Mucosa of stomach (tissue), 1 donor: ENCODE results near the gene EXOC6.
A peak's percentile ranks its signal among the peaks of the same experiment; 100 is the strongest.

Source experiments
- H3K27me3 ChIP-seq: one replicate; pipeline ENCODE4 v1.7.0; 2013; ENCODE audit warnings: mild to moderate bottlenecking, low read length; ENCODE audit not compliant: control insufficient read depth, insufficient read depth
- H3K36me3 ChIP-seq: one replicate; pipeline ENCODE4 v1.7.0; 2013; ENCODE audit warnings: low read length; ENCODE audit not compliant: control insufficient read depth, insufficient read depth
- H3K4me1 ChIP-seq: one replicate; pipeline ENCODE4 v1.7.0; 2013; ENCODE audit warnings: mild to moderate bottlenecking, low read length; ENCODE audit not compliant: control insufficient read depth, insufficient read depth
- H3K4me3 ChIP-seq: one replicate; pipeline ENCODE4 v1.7.0; 2013; ENCODE audit warnings: low read length
- H3K9ac ChIP-seq: one replicate; pipeline ENCODE4 v1.7.0; 2013; ENCODE audit warnings: mild to moderate bottlenecking, low read length, moderate library complexity
- H3K9me3 ChIP-seq: one replicate; pipeline ENCODE4 v1.7.0; 2013; ENCODE audit warnings: mild to moderate bottlenecking, low read length, moderate library complexity; ENCODE audit not compliant: control insufficient read depth
- donor health status: Pancreatic carcinoma.

EXOC6 gene

GRCh38 chr10:93066544-93066913, 218.2 kb downstream of the EXOC6 start:
- Histone ChIP-seq H3K9ac (no peak overlapping the region), H3K36me3 (no peaks in the 10 kb centered on the region), H3K27me3 (peaks cover 98% of the 10 kb centered on the region), H3K9me3 (no peaks in the 10 kb centered on the region), H3K4me3 (no peak overlapping the region), H3K4me1 (peaks cover 12% of the 10 kb centered on the region)

DNA sequence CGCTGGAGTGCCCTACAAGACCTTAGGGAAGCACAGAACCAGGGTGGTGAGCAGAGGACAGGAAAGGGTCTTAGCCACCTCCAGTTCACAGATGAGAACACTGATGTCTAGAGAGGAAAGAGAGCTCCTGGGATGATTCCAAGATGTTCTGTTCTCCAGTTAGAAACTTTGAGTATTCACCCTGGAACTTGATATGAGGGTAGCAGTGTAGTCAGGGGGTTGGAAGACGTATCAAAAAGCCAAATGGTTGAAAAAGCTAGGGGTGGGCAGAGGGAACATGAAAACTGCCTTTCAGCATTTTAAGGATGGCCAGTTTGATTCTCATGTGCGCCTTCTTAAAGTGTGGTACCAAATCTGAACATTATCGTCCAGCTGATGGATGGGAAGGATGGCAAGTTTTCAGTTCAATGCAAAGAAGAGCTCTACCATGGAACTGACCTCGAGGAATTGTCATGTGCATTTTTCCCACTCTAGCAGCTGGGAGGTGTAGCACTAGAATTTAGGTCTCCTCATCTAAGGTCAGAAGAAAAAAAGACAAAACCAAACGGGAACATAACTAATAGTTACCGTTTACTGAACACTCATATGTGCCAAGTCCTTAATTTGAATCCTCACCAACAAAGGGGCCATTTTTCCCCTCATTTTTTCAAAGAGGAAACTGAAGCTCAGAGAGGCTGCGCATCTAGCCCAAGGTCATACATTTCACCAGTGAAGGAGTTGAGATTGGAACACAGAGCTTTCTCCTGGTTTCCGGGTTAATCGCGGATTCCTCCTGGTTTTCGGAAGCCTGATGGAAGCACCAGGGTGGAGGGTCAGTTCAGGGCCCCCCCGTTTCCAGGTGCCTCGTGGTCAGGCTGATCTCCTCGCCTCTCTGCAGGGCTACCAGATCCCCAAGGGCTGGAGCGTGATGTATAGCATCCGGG, 219.4 kb downstream of the EXOC6 start:
- Histone ChIP-seq H3K9me3 (no peaks in the 10 kb centered on the region), H3K4me1 (peaks cover 11% of the 10 kb centered on the region), H3K9ac (no peak overlapping the region), H3K27me3 (peaks cover 98% of the 10 kb centered on the region), H3K36me3 (no peaks in the 10 kb centered on the region), H3K4me3 (no peak overlapping the region)

DNA sequence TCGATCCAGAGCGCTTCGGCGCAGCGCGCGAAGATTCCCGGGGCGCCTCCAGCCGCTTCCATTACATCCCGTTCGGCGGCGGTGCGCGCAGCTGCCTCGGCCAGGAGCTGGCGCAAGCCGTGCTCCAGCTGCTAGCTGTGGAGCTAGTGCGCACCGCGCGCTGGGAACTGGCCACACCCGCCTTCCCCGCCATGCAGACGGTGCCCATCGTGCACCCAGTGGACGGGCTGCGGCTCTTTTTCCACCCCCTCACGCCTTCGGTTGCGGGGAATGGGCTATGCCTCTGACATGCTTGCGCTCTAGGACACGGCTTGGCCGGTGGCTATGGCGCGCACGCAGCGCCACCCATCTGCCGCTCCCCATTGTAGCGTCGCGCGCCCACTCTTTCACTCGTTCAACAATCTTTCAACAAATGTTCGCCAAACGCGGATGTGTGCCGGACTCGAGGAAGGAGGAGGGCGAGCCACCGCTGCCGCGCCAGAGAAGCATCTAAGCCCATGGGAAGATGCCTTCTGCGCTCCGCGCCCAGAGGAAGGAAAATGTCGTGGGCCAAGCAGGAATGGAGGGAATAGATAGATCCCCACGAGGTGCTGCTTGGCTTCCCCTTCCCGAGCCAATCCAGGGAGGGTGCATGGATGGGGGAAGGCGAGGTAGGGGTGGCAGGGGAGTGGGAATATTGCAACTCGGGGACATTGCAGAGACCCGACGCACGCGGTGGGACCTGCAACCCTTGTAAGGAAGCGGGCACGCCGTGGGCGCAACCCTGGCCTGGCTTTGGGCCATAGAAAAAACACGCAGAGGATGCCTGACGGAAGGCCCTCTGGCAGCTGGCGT, 220.3 kb downstream of the EXOC6 start:
- Histone ChIP-seq H3K36me3 (no peaks in the 10 kb centered on the region), H3K4me3 (no peak overlapping the region), H3K9ac (no peak overlapping the region), H3K4me1 (peaks cover 19% of the 10 kb centered on the region), H3K27me3 (peaks cover 98% of the 10 kb centered on the region), H3K9me3 (no peaks in the 10 kb centered on the region)

GRCh38 chr10:93069245-93069561, 220.9 kb downstream of the EXOC6 start:
- no peak overlapping the region for H3K9ac ChIP-seq
- H3K27me3 ChIP-seq, result peaks cover 96% of the 10 kb centered on the region
- no peak overlapping the region for H3K4me3 ChIP-seq
- no peaks in the 10 kb centered on the region for H3K36me3 ChIP-seq
- no peaks in the 10 kb centered on the region for H3K9me3 ChIP-seq
- H3K4me1 ChIP-seq, result peaks cover 20% of the 10 kb centered on the region

DNA sequence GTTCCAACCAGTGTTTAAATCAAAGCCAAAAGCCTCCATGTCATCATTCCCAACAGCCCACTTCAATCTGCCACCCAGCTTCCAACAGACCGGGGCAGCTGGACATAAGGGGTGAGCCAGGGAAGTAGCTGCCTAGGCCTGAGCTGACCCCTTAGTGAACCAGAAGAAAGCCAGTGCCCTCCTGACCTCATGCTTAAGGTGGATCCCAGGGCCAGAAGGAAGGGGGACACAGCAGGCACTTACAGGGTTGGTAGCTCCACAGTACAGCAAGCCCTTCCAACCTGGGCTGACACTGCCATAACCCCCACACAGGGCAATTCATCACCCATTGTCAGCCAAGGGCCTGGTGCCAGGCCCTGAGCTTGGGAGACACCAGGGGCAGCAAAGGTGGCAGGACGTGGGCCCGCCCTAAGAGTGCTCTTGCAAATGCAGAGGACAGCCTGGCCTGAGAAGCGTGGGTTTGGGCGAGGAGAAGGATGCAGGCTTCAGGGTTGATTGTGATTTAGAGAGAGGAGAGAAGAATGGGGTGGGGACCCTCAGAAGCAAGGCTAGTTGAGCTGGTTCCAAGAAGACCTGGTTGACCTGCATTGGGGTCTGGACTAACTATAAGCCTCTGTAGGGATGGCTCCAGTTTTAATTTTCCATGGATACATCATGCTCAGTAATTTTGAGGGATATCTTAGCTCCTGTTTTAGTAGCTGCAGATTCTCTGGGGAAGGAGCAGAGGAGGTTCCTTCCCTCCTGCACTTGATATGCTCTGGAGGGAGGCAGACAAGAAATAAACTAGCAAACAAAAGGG, 222.3 kb downstream of the EXOC6 start:
- Histone ChIP-seq H3K4me1 (peaks cover 30% of the 10 kb centered on the region), H3K9ac (no peak overlapping the region), H3K27me3 (peaks cover 96% of the 10 kb centered on the region), H3K9me3 (no peaks in the 10 kb centered on the region), H3K4me3 (no peak overlapping the region), H3K36me3 (no peaks in the 10 kb centered on the region)

DNA sequence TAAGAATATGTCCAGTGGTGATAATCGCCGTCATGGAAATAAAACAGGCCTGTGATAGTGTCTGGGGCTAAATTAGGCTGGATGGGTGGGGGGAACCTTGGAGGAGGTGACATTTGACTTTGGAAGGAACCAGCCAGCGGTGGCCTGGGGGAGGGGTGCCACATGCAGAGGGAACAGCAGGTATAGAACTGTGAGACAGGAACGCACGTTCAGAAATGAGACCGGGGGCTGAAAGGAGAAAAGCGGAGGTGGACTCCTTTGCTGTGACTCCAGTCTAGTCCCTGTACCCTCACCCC, 222.8 kb downstream of the EXOC6 start:
- Histone ChIP-seq H3K9me3 (no peaks in the 10 kb centered on the region), H3K36me3 (no peaks in the 10 kb centered on the region), H3K27me3 (peaks cover 96% of the 10 kb centered on the region), H3K4me3 (no peak overlapping the region), H3K9ac (no peak overlapping the region), H3K4me1 (peaks cover 30% of the 10 kb centered on the region)

GRCh38 chr10:93071674-93072224, 223.4 kb downstream of the EXOC6 start:
- Histone ChIP-seq H3K9ac (no peak overlapping the region), H3K4me1 (peaks cover 30% of the 10 kb centered on the region), H3K9me3 (no peaks in the 10 kb centered on the region), H3K36me3 (no peaks in the 10 kb centered on the region), H3K27me3 (peaks cover 96% of the 10 kb centered on the region), H3K4me3 (peak overlapping the region; percentile 27)

DNA sequence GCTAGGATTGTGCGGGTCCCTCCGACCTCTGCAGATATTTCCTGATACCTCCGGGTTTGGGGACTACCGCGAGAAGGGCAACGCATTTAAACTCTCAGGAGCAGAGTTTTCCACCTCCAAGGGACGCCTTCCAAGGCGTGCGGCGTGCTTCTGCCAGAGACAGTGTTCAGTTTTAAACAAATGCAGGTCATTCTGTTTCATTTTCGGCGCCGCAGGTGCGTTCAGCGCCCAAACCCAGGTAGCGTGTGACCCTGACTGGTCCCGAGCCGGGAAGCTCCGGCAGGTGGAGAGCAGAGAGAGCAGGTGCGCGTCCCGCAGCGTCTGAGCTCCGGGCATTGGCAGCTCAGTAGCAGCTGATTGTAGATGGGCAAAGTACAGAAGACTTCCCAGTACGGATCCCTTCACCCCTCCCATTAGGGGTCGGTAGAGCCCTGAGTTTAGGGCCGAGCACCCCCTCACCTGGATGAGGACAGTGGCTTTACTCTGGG, 223.9 kb downstream of the EXOC6 start:
- H3K9ac ChIP-seq, result no peak overlapping the region
- H3K4me1 ChIP-seq, result peaks cover 30% of the 10 kb centered on the region
- peaks cover 95% of the 10 kb centered on the region for H3K27me3 ChIP-seq
- H3K4me3 ChIP-seq, result peak overlapping the region; percentile 27
- no peaks in the 10 kb centered on the region for H3K9me3 ChIP-seq
- H3K36me3 ChIP-seq, result no peaks in the 10 kb centered on the region

GRCh38 chr10:93072713-93073538, 224.6 kb downstream of the EXOC6 start:
- peaks cover 32% of the 10 kb centered on the region for H3K4me1 ChIP-seq
- no peak overlapping the region for H3K4me3 ChIP-seq
- peaks cover 91% of the 10 kb centered on the region for H3K27me3 ChIP-seq
- H3K36me3 ChIP-seq, result no peaks in the 10 kb centered on the region
- H3K9me3 ChIP-seq, result no peaks in the 10 kb centered on the region
- H3K9ac ChIP-seq, result no peak overlapping the region

GRCh38 chr10:93073539-93074146, 225.3 kb downstream of the EXOC6 start, which contains the start of gene CYP26A1:
CYP26A1 (plus strand) TSS chr10:93073893; CDS start chr10:93073935, 42 bp downstream.
- no peak within 1 kb of the TSS for H3K4me3 ChIP-seq
- H3K36me3 ChIP-seq, result no peaks in the 10 kb centered on the region
- H3K9me3 ChIP-seq, result no peaks in the 10 kb centered on the region
- peaks cover 89% of the 10 kb centered on the region for H3K27me3 ChIP-seq
- peaks cover 27% of the 10 kb centered on the region for H3K4me1 ChIP-seq
- H3K9ac ChIP-seq, result no peak within 1 kb of the TSS
